T-helper 1 cell treated with Interleukin-12 subunit alpha and Interleukin-12 subunit beta and Interleukin-4 antibody, amounts not matched to agents 30 μg/mL and 1 μg/mL, for 36 hours (primary cell): ENCODE measurements around the gene HES4.

Source experiments
- H3K27ac Mint-ChIP-seq: one replicate; pipeline ENCODE4 v1.8.0; 2021; ENCODE audit warnings: mild to moderate bottlenecking, mixed read lengths
- H3K27me3 Mint-ChIP-seq: one replicate; pipeline ENCODE4 v1.8.0; 2021; ENCODE audit warnings: low read depth, mixed read lengths
- H3K36me3 Mint-ChIP-seq: one replicate; pipeline ENCODE4 v1.8.0; 2021; ENCODE audit warnings: low read depth, mixed read lengths
- H3K4me1 Mint-ChIP-seq: one replicate; pipeline ENCODE4 v1.8.0; 2021; ENCODE audit warnings: low read depth, mixed read lengths
- H3K4me3 Mint-ChIP-seq: one replicate; pipeline ENCODE4 v1.8.0; 2021; ENCODE audit warnings: mild to moderate bottlenecking, moderate library complexity, mixed read lengths
- H3K9me3 Mint-ChIP-seq: one replicate; pipeline ENCODE4 v1.8.0; 2021; ENCODE audit warnings: mixed read lengths

The HES4 gene

DNA sequence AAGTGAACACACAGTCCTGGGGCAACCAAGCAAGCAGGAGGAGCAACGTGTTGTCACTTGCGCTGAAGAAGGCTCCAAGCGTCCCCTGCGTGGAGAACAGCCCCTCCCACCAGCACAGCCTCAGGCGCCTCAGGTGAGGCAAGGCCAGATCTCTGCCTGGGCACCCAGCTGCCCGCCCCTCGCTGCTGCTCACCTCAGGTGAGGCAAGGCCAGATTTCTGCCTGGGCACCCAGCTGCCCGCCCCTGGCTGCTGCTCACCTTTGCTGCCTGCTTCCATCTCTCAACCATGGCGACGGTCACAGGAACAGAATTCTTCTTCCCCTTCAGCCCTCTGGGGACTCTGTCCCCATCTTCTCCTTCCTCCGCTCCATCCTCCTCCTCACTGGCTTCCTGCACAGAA lies 43.3 kb downstream of the HES4 start:
- H3K9me3 Mint-ChIP-seq = no peaks in the 10 kb centered on the region
- peaks cover 9% of the 10 kb centered on the region for H3K4me1 Mint-ChIP-seq
- H3K27me3 Mint-ChIP-seq = no peaks in the 10 kb centered on the region
- H3K4me3 Mint-ChIP-seq = no peak overlapping the region
- H3K36me3 Mint-ChIP-seq = peaks cover 14% of the 10 kb centered on the region
- H3K27ac Mint-ChIP-seq = no peak overlapping the region

DNA sequence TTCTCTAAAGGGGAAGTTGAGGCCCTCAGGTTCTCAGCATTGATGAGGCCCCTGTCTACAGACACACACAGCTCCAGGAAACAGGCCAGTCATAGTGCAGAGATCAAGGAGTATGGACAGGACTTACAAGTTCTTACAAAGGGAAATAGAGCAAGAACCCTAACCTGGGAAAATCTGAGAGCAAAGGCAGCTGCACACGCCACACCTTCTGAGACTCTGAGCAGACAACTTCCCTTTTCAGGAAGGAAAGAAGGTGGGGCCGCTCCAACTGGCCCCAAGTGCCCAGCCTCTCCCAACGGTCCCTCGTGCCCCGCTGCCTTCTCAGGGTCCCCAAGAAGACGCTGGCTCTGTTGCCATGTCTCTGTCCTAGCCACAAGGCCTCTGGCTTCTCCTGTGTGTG lies 44.4 kb downstream of the HES4 start:
- Mint-ChIP-seq H3K27ac (peak overlapping the region; percentile 10), H3K27me3 (no peaks in the 10 kb centered on the region), H3K4me3 (no peak overlapping the region), H3K36me3 (peaks cover 23% of the 10 kb centered on the region), H3K9me3 (no peaks in the 10 kb centered on the region), H3K4me1 (peaks cover 9% of the 10 kb centered on the region)

DNA sequence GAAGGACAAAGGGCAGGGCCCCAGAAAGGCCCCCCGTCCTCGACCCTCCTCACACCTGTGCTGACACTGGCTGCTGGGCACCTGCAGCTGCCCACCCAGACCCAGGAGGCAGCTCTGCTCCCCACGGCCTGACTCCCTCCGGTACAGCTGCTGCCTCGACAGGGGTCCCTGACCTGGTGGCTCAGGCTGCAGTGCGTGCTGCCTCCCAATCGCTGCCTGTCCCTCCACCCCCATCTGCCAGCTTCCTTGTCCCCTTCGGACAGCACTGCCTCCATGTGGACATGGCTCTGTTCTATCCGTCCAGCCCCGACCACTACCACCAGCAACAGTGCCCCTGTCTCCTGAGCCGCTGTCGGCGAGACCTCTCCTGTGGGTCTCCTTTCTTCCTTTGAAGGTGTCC lies 45.0 kb downstream of the HES4 start:
- peaks cover 9% of the 10 kb centered on the region for H3K4me1 Mint-ChIP-seq
- peaks cover 28% of the 10 kb centered on the region for H3K36me3 Mint-ChIP-seq
- H3K9me3 Mint-ChIP-seq = no peaks in the 10 kb centered on the region
- H3K27me3 Mint-ChIP-seq = no peaks in the 10 kb centered on the region
- H3K27ac Mint-ChIP-seq = no peak overlapping the region
- no peak overlapping the region for H3K4me3 Mint-ChIP-seq

DNA sequence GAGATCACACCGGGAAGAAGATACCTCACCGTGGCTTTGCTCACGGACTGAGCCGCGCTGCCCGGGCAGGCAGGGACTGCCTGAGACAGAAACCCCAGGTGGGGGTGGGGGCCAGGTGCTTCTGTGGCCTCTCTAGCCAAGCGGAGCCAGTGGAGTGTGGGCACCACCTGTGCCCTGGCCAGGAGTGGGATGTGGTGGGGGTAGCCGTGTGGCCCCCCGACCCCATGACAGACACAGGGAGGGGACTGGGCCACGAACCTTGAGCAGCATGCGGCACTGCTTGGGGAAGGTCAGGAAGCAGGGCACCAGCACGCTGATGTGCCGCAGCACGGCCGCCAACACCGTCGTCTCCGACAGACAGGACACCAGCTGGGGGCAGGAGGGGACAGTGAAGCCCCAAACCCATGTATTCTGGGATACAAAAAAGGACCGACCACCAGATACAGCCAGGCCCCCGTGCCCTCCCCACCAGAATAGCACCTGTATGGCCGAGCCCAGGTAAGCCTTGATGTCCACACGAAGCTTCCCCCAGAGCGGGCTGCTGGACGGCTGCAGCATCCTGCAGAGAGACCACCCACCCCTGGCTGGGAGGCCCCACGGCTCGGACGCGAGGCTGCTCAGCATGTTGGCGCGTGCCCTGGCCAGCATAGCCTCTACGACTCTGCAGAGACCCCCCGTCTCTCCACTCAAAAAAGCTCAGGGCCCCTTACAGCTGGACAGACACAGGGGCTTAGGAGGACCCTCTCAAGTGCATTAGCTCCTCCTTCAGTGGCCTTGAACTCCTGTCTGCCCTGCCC lies 46.2 kb downstream of the HES4 start:
- no peak overlapping the region for H3K4me3 Mint-ChIP-seq
- H3K27ac Mint-ChIP-seq = no peak overlapping the region
- H3K4me1 Mint-ChIP-seq = peaks cover 9% of the 10 kb centered on the region
- H3K9me3 Mint-ChIP-seq = no peaks in the 10 kb centered on the region
- peaks cover 33% of the 10 kb centered on the region for H3K36me3 Mint-ChIP-seq
- H3K27me3 Mint-ChIP-seq = no peaks in the 10 kb centered on the region

GRCh38 chr1:952603-953002 lies 47.3 kb downstream of the HES4 start:
- Mint-ChIP-seq H3K36me3 (peaks cover 34% of the 10 kb centered on the region), H3K27me3 (no peaks in the 10 kb centered on the region), H3K27ac (no peak overlapping the region), H3K4me1 (peaks cover 4% of the 10 kb centered on the region), H3K9me3 (no peaks in the 10 kb centered on the region), H3K4me3 (no peak overlapping the region)

GRCh38 chr1:952201-952600 lies 47.7 kb downstream of the HES4 start:
- H3K27me3 Mint-ChIP-seq = no peaks in the 10 kb centered on the region
- no peak overlapping the region for H3K27ac Mint-ChIP-seq
- peaks cover 35% of the 10 kb centered on the region for H3K36me3 Mint-ChIP-seq
- no peaks in the 10 kb centered on the region for H3K4me1 Mint-ChIP-seq
- no peak overlapping the region for H3K4me3 Mint-ChIP-seq
- H3K9me3 Mint-ChIP-seq = no peaks in the 10 kb centered on the region

- no peaks in the 10 kb centered on the region for H3K9me3 Mint-ChIP-seq
- H3K36me3 Mint-ChIP-seq = peaks cover 36% of the 10 kb centered on the region
- no peak overlapping the region for H3K4me3 Mint-ChIP-seq
- no peak overlapping the region for H3K27ac Mint-ChIP-seq
- no peaks in the 10 kb centered on the region for H3K4me1 Mint-ChIP-seq
- no peaks in the 10 kb centered on the region for H3K27me3 Mint-ChIP-seq
Measured at GRCh38 chr1:951364-951763, 48.5 kb downstream of the HES4 start.

GRCh38 chr1:950881-951280 lies 49.0 kb downstream of the HES4 start:
- Mint-ChIP-seq H3K4me1 (no peaks in the 10 kb centered on the region), H3K27me3 (no peaks in the 10 kb centered on the region), H3K36me3 (peaks cover 37% of the 10 kb centered on the region), H3K27ac (no peak overlapping the region), H3K4me3 (no peak overlapping the region), H3K9me3 (no peaks in the 10 kb centered on the region)

DNA sequence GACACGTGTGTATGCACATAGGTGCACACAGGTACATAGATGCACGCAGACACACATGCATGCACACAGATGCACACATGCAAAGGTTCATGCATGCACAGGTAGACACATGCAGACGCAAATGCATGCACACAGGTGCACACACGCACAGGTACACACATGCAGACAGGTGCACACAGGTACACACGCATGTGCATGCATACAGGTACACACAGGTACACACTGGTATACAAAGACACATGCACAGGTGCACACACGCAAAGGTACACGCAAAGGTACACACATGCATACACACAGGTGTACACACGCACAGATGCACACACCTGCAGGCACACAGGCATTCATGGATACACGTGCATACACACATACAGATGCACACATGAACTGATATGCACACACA lies 49.6 kb downstream of the HES4 start:
- Mint-ChIP-seq H3K27ac (no peak overlapping the region), H3K36me3 (peaks cover 40% of the 10 kb centered on the region), H3K4me1 (no peaks in the 10 kb centered on the region), H3K27me3 (no peaks in the 10 kb centered on the region), H3K4me3 (no peak overlapping the region), H3K9me3 (no peaks in the 10 kb centered on the region)
